Retinal pigment epithelial cell (primary cell): ENCODE data around the gene ACP1.

Experiments
- DNase-seq: peaks from one replicate; pipeline ENCODE4 v3.0.0-alpha.2; 2010; ENCODE audit warnings: low read depth
- H3K4me3 ChIP-seq: 2 replicates; pipeline ENCODE4 v1.5.1; 2011; ENCODE audit warnings: mild to moderate bottlenecking, low read length, control low read depth, moderate library complexity
- CTCF ChIP-seq: conservative IDR thresholded peaks from 2 replicates; pipeline ENCODE4 v1.5.1; 2011; ENCODE audit warnings: low read depth, low read length, control low read depth, inconsistent platforms

Gene ACP1

DNA sequence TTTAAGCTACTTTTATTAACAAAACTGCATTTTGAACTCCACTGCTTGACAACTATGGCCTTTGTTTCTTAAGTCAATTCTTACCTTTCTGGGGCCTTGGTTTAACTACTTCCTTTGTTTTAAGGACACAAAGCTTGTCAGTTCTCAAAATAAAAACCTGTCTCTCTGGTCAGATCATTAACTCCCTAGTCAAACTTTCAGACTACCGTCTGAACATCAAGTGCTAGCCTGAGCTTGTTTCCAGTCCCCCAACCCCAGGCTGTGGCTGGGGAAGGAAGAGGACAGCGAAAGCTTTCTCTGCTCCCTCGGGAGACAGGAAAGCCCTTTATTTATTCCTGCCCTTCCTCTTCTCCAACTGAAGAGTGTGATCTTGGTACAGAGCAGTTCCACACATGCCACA, 2.6 kb upstream of the ACP1 start:
- no peak for DNase-seq
- no peak for TF ChIP-seq CTCF
- H3K4me3 ChIP-seq: no peak overlapping the region

GRCh38 chr2:263022-263738, 1.6 kb upstream of the ACP1 start:
- no peak for TF ChIP-seq CTCF
- DNase-seq: no peak
- peak overlapping the region; percentile 74 for H3K4me3 ChIP-seq

DNA sequence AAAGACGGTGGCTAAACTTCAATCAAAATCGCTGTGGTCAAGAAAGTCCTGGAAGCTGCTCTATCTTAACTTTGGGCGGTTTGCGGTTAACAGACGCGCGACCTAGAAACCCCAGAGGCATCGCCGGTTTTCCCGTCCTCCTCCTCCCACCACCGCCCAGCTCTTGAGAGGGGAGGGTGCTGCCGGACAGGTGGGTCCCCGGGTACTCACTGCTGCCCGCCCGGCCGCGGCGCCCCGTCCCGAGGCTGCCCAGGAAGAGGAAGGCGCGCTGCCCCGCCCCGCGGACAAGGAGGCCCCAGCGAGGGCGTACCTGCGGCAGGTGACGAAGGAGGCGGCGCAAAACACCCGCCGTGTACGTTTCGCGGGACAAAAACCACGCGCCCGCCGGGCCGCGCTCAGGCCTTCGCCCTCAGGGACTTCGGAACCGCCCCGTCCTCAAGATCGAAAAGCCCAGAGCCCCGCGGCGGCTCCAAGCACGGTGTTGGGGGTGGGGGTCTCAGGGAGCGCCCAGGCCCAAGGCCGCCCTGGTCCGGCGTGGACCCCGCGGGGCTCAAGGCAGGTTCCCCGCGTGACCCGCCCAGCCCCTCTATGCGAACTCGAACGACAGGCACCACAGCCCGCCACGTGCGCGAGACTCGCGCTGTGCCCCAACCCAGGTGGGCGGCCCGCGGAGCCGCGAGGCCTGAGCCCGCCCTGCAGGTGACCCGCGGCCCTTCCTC, 814 bp upstream of the ACP1 start, which contains the start of gene SH3YL1:
SH3YL1 (minus strand) TSS at position 259 of the 719 bp plus-strand sequence; CDS start at position 211, 48 bp downstream.
- TF ChIP-seq CTCF: no peak
- DNase-seq: no peak
- peak within 1 kb of the TSS; percentile 74 for H3K4me3 ChIP-seq

DNA sequence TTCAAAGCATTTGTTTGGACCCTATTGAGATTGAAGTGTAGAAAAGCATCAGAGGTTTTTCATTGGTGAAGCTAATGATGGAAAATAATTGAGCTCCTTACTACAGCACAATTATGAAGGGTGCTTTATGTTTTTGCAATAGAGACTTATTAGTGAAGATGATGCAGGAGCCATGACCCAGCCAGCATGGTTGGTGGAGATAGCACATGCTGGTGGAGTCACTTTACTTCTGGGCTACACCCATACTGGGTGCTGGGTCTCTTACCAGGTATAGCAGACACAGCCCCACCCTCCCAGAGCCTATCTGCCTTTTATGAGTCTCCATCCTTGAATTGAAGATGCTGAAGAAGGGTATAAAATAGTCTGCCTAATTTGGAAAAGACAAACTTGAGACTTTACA, 3.6 kb downstream of the ACP1 start:
- no peak for DNase-seq
- no peak for TF ChIP-seq CTCF

GRCh38 chr2:269356-270030, 4.7 kb downstream of the ACP1 start:
- TF ChIP-seq CTCF: no peak
- no peak overlapping the region for H3K4me3 ChIP-seq

More for the DNA sequence above, 3.6 kb downstream of the ACP1 start:
- no peak overlapping the region for H3K4me3 ChIP-seq

GRCh38 chr2:270861-271260, 6.1 kb downstream of the ACP1 start:
- no peak overlapping the region for H3K4me3 ChIP-seq

More at GRCh38 chr2:269356-270030, 4.7 kb downstream of the ACP1 start:
- DNase-seq: no peak

More at GRCh38 chr2:270861-271260, 6.1 kb downstream of the ACP1 start:
- no peak for TF ChIP-seq CTCF
- no peak for DNase-seq
